Breast epithelium (tissue), 3 donors: ENCODE measurements around the gene KCNH2.

Experiments used
- POLR2A ChIP-seq: fragments of 450-650 bp; IDR thresholded peaks from one replicate; pipeline ENCODE4 v1.6.1; 2016; ENCODE audit warnings: antibody characterized with exemption, mild to moderate bottlenecking, moderate library complexity
- TF ChIP-seq, protein P1 (sequence below), 3 donors: fragments of 450-650 bp; IDR thresholded peaks; one replicate each; pipeline ENCODE4 v1.5.1; 2016 to 2017; ENCODE audit warnings: antibody characterized with exemption in 3 of 3, mild to moderate bottlenecking in 3 of 3, moderate library complexity in 3 of 3

DNA sequence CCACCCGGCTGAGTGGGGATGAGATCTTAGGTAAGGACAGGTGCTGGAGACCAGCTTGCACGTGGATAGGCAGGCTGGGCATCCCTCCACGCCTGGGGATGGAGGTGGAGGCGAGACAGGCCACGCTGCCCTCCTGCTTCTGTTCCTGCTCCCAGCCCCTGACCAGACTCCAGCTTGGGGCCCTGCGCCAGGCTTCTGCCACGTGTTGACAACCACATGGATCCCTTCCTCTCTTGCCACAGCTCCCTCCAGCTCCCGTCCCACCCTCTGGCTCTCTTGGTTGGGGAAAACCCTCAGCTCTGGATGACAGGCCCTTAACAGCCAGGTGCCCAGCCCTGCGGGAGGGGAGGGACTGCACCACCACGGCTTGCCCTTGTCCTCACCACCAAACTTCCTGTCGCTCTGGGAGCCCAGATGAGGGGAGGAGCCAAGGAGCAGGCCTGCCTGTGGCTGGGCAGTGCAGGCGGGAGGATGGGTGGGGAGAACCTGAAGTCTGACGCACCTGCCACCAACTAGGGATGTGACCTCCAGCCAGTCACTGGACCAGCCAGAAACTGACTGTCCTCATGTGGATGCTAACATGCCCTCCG lies 36.0 kb downstream of the KCNH2 start:
- TF ChIP-seq, protein P1, sequence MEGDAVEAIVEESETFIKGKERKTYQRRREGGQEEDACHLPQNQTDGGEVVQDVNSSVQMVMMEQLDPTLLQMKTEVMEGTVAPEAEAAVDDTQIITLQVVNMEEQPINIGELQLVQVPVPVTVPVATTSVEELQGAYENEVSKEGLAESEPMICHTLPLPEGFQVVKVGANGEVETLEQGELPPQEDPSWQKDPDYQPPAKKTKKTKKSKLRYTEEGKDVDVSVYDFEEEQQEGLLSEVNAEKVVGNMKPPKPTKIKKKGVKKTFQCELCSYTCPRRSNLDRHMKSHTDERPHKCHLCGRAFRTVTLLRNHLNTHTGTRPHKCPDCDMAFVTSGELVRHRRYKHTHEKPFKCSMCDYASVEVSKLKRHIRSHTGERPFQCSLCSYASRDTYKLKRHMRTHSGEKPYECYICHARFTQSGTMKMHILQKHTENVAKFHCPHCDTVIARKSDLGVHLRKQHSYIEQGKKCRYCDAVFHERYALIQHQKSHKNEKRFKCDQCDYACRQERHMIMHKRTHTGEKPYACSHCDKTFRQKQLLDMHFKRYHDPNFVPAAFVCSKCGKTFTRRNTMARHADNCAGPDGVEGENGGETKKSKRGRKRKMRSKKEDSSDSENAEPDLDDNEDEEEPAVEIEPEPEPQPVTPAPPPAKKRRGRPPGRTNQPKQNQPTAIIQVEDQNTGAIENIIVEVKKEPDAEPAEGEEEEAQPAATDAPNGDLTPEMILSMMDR (IDR thresholded peaks at IDR 0.05) = no peak
- no peak for TF ChIP-seq POLR2A
